ENCODE results near the gene CUX1.

DNA sequence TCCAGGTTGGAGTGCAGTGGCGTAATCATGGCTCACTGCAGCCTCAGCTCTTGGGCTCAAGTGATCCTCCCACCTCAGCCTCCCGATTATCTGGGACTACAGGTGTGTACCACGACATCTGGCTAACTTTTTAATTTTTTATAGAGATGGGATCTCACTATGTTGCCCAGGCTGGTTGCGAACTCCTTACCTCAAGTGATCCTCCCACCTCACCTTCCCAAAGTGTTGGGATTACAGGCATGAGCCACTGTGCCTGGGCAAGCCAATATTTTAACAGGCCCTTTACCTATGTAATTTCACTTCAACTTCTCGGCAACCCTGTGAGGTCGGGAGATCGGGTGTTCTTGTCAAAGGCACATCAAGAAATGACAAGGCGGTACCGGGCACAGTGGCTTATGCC lies 146.3 kb downstream of the CUX1 start:
- TF ChIP-seq, protein P1, sequence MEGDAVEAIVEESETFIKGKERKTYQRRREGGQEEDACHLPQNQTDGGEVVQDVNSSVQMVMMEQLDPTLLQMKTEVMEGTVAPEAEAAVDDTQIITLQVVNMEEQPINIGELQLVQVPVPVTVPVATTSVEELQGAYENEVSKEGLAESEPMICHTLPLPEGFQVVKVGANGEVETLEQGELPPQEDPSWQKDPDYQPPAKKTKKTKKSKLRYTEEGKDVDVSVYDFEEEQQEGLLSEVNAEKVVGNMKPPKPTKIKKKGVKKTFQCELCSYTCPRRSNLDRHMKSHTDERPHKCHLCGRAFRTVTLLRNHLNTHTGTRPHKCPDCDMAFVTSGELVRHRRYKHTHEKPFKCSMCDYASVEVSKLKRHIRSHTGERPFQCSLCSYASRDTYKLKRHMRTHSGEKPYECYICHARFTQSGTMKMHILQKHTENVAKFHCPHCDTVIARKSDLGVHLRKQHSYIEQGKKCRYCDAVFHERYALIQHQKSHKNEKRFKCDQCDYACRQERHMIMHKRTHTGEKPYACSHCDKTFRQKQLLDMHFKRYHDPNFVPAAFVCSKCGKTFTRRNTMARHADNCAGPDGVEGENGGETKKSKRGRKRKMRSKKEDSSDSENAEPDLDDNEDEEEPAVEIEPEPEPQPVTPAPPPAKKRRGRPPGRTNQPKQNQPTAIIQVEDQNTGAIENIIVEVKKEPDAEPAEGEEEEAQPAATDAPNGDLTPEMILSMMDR (IDR thresholded peaks at IDR 0.05) = no peak
- TF ChIP-seq POLR2A (IDR thresholded peaks at IDR 0.05) = no peak

Data from esophagus squamous epithelium (tissue), 4 donors.